IMR-90 (cell line): ENCODE results near the gene URI1.

Experiments used
- CEBPB ChIP-seq: IDR thresholded peaks from 2 replicates; pipeline ENCODE4 v1.6.1; 2012; ENCODE audit warnings: low read depth, low read length, improper control_type of control experiment
- FOS ChIP-seq: fragments of 150-350 bp; IDR thresholded peaks from 2 replicates; pipeline ENCODE4 v1.6.1; 2016; ENCODE audit warnings: low read depth, low read length
- POLR2A ChIP-seq: IDR thresholded peaks from 2 replicates; pipeline ENCODE4 v1.6.1; 2012; ENCODE audit warnings: mild to moderate bottlenecking, low read depth, low read length
- RAD21 ChIP-seq: IDR thresholded peaks from 2 replicates; pipeline ENCODE4 v1.6.1; 2012; ENCODE audit warnings: low read length, improper control_type of control experiment
- RCOR1 ChIP-seq: IDR thresholded peaks from 2 replicates; pipeline ENCODE4 v1.6.1; 2012; ENCODE audit warnings: mild to moderate bottlenecking, low read length, improper control_type of control experiment; ENCODE audit not compliant: insufficient replicate concordance
- RFX5 ChIP-seq: IDR thresholded peaks from 2 replicates; pipeline ENCODE4 v1.8.0; 2012; ENCODE audit warnings: low read depth, mild to moderate bottlenecking, low read length, moderate library complexity
- SMC3 ChIP-seq: fragments of 150-350 bp; IDR thresholded peaks from 2 replicates; pipeline ENCODE4 v1.6.1; 2016; ENCODE audit warnings: low read depth, mild to moderate bottlenecking, antibody characterized with exemption, low read length, moderate library complexity
- TF ChIP-seq, protein P1 (sequence below): conservative IDR thresholded peaks from 2 replicates; pipeline ENCODE4 v1.5.1; 2012; ENCODE audit warnings: mild to moderate bottlenecking, low read depth, low read length, improper control_type of control experiment
- TF ChIP-seq, protein P2 (sequence below): fragments of 150-350 bp; IDR thresholded peaks from 2 replicates; pipeline ENCODE4 v1.6.1; 2016; ENCODE audit warnings: low read depth, mild to moderate bottlenecking, low read length, moderate library complexity, borderline replicate concordance
- TF ChIP-seq, protein P3 (sequence below): fragments of 150-350 bp; IDR thresholded peaks from 2 replicates; pipeline ENCODE4 v1.6.1; 2017; ENCODE audit warnings: mild to moderate bottlenecking, antibody characterized with exemption, low read length, low read depth

DNA sequence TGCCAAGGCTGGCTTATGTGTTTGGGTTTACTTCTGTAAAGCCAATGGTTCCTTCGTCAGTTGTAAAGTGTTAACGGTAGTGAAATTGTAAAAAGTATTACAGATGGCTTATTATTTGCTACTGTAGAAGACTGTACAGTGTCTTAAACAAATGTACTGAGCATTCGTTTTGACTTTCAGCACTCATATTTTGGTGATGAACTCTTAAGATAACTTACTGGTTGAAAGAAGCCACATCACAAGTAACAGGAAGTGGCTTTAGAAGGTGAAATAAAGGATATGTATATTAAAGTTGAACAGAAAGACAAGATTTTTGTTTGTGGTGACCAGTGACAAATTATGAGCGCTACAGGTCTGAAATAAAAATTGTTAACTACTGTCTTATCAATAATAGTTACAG, 64.2 kb downstream of the URI1 start:
- TF ChIP-seq, protein P1, sequence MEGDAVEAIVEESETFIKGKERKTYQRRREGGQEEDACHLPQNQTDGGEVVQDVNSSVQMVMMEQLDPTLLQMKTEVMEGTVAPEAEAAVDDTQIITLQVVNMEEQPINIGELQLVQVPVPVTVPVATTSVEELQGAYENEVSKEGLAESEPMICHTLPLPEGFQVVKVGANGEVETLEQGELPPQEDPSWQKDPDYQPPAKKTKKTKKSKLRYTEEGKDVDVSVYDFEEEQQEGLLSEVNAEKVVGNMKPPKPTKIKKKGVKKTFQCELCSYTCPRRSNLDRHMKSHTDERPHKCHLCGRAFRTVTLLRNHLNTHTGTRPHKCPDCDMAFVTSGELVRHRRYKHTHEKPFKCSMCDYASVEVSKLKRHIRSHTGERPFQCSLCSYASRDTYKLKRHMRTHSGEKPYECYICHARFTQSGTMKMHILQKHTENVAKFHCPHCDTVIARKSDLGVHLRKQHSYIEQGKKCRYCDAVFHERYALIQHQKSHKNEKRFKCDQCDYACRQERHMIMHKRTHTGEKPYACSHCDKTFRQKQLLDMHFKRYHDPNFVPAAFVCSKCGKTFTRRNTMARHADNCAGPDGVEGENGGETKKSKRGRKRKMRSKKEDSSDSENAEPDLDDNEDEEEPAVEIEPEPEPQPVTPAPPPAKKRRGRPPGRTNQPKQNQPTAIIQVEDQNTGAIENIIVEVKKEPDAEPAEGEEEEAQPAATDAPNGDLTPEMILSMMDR = no peak
- TF ChIP-seq SMC3 (no peak), POLR2A (no peak), RFX5 (no peak), RAD21 (no peak), CEBPB (no peak), FOS (no peak), RCOR1 (no peak)
- TF ChIP-seq, protein P2, sequence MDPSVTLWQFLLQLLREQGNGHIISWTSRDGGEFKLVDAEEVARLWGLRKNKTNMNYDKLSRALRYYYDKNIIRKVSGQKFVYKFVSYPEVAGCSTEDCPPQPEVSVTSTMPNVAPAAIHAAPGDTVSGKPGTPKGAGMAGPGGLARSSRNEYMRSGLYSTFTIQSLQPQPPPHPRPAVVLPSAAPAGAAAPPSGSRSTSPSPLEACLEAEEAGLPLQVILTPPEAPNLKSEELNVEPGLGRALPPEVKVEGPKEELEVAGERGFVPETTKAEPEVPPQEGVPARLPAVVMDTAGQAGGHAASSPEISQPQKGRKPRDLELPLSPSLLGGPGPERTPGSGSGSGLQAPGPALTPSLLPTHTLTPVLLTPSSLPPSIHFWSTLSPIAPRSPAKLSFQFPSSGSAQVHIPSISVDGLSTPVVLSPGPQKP = no peak
- TF ChIP-seq, protein P3, sequence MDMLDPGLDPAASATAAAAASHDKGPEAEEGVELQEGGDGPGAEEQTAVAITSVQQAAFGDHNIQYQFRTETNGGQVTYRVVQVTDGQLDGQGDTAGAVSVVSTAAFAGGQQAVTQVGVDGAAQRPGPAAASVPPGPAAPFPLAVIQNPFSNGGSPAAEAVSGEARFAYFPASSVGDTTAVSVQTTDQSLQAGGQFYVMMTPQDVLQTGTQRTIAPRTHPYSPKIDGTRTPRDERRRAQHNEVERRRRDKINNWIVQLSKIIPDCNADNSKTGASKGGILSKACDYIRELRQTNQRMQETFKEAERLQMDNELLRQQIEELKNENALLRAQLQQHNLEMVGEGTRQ = no peak
